ENCODE measurements around the gene ISOC1.

GRCh38 chr5:129137637-129138036 is 43.1 kb downstream of the ISOC1 start:
- TF ChIP-seq EP300 (IDR thresholded peaks at IDR 0.05) = no peak
- TF ChIP-seq POLR2A (IDR thresholded peaks at IDR 0.05) = no peak
- no peak for TF ChIP-seq CTCF (IDR thresholded peaks at IDR 0.05)

Measured in gastroesophageal sphincter (tissue), 3 donors.